ENCODE measurements around the gene IMMT. TPM values are rescaled to one million over a fixed set of nuclear protein-coding genes. Genes with fewer than 3 reads are reported as not detected.

Gene IMMT
- polyA plus RNA-seq, 1 donor from 2014 or later = 53.7 TPM

DNA sequence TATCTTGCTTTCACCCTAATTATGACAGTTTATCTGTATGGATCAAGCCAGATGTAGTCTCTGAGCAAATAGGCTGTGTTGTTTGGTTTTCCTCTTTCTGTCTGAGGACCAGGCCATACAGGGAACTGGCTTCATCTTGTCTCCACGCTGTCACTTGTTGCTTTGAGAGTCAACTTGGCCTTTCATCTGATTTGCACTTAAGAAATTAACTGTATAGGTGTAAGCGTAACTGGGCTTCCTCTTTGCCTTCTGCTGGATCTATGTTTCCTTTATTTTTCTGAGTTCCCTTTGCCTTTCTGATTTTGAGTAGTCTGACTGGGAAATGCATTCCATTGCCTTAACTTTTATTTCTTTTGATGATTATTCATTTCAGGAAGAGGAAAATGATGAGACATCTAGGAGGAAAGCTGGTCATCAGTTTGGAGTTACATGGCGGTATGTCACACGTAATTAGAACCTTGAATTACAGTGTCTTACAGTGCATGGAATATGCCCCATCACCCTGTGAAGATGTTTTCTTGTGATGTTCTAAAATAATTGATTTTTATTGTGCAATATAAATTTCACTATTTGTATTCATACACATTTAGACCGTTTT, 71.8 kb downstream of the IMMT start:
- H3K27ac Mint-ChIP-seq = no peak overlapping the region
- H3K4me1 Mint-ChIP-seq = no peaks in the 10 kb centered on the region
- H3K36me3 Mint-ChIP-seq = peaks cover 7% of the 10 kb centered on the region

DNA sequence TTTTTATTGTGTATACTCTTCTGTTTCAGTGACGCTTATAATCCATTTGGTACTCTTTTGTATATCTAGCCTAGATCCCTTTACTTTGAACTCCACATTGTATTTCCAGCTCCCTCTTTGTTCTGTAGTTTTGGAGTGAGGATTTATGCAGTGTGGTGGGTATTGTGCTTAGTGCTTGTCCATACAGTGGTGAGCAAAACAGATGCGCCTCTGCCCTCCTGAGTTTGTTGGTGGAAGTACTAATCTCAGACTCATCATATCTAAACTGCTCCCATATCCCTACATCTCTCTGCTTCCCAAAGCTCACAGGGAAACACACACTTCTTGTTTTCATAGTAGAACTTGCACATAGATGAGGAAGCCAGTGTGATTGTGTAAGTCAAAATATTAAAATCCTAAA, 77.1 kb downstream of the IMMT start:
- no peak overlapping the region for H3K4me3 Mint-ChIP-seq
- H3K27me3 Mint-ChIP-seq = no peaks in the 10 kb centered on the region
- H3K36me3 Mint-ChIP-seq = peaks cover 11% of the 10 kb centered on the region
- no peaks in the 10 kb centered on the region for H3K9me3 Mint-ChIP-seq
- no peaks in the 10 kb centered on the region for H3K4me1 Mint-ChIP-seq
- H3K27ac Mint-ChIP-seq = peak overlapping the region in 1 of 3 donors; percentile 59

More for the DNA sequence above, 71.8 kb downstream of the IMMT start:
- Mint-ChIP-seq H3K4me3 (no peak overlapping the region), H3K27me3 (no peaks in the 10 kb centered on the region), H3K9me3 (no peaks in the 10 kb centered on the region)

DNA sequence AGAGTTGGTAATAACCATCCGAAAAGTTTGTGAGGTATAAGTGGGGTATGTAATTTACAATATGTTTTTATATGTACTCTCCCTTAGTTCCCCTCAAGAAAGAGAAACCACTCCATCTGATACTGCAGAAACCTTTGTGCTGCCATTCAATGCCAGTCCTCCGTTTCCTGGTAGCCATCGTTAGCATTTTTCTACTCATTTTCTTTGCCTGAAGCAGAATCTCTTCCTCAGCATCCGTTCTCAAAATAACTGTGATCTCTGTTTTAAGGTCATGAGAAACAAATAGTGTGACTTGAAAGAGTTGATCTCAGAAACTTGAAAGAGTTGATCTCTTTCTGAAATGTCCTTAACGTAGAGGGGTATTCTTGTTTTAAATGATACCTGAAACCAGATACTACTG, 88.2 kb downstream of the IMMT start:
- H3K36me3 Mint-ChIP-seq = peaks cover 13% of the 10 kb centered on the region

DNA sequence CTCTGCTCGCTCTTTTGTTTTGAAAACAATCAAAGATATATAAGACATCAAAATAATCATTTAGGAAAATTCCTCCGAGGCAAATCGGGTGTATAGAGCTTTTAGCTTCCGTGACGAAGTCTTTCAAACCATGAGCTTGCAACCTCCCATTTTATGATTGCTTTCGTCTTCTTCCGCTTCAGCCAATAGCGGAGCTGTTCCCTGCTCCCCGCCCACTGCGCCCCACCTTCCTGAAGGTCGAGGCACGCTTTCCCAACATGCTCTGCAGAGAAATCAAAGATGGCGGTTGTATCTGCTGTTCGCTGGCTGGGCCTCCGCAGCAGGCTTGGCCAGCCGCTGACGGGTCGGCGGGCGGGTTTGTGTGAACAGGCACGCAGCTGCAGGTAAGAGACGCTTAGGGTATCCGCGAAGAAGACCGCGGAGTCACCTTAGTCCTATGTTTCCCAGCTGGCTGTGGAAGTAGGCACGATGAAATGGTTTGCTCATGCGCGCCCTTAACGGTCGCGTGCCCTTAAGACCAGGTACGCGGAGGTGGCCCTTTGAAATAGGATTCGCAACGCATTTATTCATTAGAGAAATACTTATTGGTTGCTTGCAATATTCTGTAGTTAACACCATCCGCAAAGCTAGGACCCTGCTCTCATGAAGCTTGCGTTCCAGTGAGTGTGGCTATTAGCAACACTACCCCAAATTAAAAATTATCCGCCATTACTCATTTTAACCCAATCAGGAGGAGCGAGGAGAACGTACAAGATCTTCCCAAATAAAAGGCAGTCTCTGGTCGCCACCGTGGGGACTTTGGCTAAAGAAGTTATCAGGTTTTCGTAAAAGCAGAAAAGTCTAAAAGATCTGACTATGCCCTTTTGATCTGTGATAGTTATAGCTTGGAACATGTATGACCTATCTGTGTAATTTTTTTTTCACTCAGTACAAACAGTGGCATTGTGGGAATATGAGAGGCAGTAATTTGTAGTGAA, 89.0 kb downstream of the IMMT start, which contains the start of gene PTCD3:
Gene PTCD3, plus strand, starts transcription at position 267 of the 977 bp plus-strand sequence. Its CDS starts 13 bp downstream, at position 280.
- Mint-ChIP-seq H3K27ac (peak within 1 kb of the TSS; percentile 94 to 99 (median 98)), H3K4me3 (peak within 1 kb of the TSS; percentile 91 to 97 (median 96)), H3K36me3 (peaks cover 13% of the 10 kb centered on the region), H3K9me3 (no peaks in the 10 kb centered on the region), H3K4me1 (peaks cover 29 to 48% (median 47%) of the 10 kb centered on the region in 3 donors), H3K27me3 (no peaks in the 10 kb centered on the region)

More for the DNA sequence above, 88.2 kb downstream of the IMMT start:
- no peaks in the 10 kb centered on the region for H3K9me3 Mint-ChIP-seq
- peak overlapping the region; percentile 91 to 97 (median 96) for H3K4me3 Mint-ChIP-seq
- H3K27ac Mint-ChIP-seq = peak overlapping the region; percentile 94 to 99 (median 98)
- no peaks in the 10 kb centered on the region for H3K27me3 Mint-ChIP-seq
- H3K4me1 Mint-ChIP-seq = peaks cover 29 to 47% (median 45%) of the 10 kb centered on the region in 3 donors

DNA sequence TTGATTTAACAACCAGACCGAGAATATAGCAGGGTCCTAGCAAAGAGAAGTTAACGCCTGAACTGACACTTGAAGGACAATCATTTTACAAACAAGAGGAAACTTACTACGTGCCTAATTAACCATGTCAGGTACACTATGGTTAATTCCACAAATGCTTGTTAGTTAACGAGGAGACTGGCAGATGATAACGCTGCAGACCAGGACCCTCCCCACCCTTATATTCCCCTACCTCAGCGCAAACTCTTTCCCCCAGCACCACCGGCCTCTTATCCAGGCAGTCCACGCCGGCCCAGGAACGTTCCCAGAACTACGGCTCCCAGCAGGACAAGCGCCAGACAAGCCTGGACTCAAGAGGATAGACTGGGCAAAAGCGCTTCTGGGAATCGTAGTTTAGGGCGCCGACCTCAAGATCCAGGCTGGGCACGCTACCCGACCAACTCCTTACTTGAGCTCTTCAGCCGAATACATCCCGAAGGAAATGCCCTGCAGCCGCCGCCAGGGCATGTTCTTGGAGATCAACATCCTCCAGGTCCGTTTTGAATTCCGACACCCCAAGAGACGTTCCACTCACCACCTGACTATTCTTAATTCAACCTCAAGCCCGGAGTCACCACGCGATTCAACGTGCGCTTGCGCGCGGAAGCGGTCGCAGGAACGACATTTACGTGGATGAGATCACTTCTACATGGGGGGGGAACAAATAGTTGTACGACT, 89.9 kb downstream of the IMMT start, which contains the start of gene POLR1A:
Gene POLR1A, minus strand, starts transcription at position 635 of the 717 bp plus-strand sequence. Its CDS starts 110 bp downstream, at position 525.
- Mint-ChIP-seq H3K4me1 (peaks cover 32 to 47% (median 46%) of the 10 kb centered on the region in 3 donors), H3K4me3 (peak within 1 kb of the TSS; percentile 91 to 97 (median 96)), H3K27me3 (no peaks in the 10 kb centered on the region), H3K9me3 (no peaks in the 10 kb centered on the region), H3K36me3 (peaks cover 13% of the 10 kb centered on the region), H3K27ac (peak within 1 kb of the TSS; percentile 94 to 99 (median 98))

DNA sequence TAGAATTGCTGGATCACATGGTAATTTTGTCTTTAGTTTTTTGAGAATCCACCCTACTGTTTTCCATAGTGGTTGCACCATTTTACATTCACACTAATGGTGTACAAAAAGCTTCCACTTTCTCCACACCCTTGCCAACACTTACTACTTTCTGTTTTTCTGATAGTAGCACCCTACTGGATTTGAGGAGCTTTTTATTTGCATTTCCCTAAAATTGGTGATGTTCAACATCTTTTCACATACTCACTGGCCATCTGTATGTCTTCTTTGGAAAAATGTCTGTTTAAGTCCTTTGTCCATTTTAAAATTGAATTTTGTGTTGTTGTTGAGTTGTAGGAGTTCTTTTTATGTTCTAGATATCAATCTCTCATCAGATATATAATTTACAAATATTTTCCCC, 93.1 kb downstream of the IMMT start:
- Mint-ChIP-seq H3K36me3 (peaks cover 7% of the 10 kb centered on the region), H3K4me1 (peaks cover 26 to 34% (median 33%) of the 10 kb centered on the region in 3 donors), H3K4me3 (no peak overlapping the region), H3K9me3 (no peaks in the 10 kb centered on the region), H3K27me3 (no peaks in the 10 kb centered on the region), H3K27ac (no peak overlapping the region)

DNA sequence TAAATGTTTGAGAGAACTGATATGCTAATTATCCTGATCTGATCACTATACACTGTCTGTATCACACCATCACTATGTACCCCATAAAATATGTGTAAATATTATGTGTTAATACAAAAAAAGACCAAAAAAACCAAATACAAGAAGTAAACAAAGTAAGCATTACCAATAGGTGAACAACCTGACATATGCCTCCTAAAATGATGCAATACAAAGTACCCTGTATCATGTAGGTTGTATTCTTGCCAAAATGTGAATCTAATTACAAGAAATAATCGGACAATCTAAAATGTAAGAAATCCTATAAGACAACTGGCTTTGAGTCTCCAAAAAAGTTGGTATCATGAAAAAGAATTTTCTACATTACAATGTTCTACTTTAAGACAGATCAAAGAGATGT, 97.3 kb downstream of the IMMT start:
- Mint-ChIP-seq H3K9me3 (peaks cover 0 to 2% (median 0%) of the 10 kb centered on the region in 3 donors), H3K4me1 (peaks cover 3 to 9% (median 4%) of the 10 kb centered on the region in 3 donors), H3K27me3 (no peaks in the 10 kb centered on the region), H3K27ac (no peak overlapping the region), H3K36me3 (peaks cover 6% of the 10 kb centered on the region), H3K4me3 (no peak overlapping the region)

DNA sequence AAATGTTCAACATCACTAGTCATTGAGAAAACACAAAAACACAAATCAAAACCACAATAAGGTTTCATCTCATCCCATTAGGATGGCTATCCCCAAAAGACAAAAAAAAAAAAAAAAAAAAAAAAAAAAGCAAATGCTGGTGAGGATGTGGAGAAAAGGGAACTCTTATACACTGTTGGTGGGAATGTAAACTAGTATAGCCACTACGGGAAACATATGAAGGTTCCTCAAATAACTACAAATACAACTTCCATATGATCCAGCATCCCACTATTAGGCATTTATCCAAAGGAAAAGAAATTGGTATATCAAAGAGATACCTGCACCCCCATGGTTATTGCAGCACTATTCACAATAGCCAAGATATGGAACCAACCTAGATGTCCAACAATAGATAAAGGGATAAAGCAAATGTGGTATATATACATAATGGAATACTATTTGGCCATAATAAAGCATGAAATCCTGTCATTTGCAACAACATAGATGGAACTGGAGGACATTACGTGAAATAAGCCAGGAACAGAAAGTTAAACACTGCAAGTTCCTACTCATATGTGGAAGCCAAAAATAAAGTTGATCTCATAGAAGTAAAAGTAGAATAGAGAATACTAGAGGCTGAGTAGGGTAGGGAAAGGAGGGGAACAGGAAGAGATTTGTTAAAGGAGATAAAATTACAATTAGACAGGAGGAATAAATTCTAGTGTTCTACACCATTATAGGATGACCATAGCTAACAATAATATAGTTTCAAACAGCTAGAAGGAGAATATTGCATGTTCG, 98.0 kb downstream of the IMMT start:
- Mint-ChIP-seq H3K4me1 (peaks cover 0 to 4% (median 3%) of the 10 kb centered on the region in 3 donors), H3K36me3 (peaks cover 3% of the 10 kb centered on the region), H3K4me3 (no peak overlapping the region), H3K27me3 (no peaks in the 10 kb centered on the region), H3K9me3 (peaks cover 0 to 2% (median 0%) of the 10 kb centered on the region in 3 donors), H3K27ac (no peak overlapping the region)

DNA sequence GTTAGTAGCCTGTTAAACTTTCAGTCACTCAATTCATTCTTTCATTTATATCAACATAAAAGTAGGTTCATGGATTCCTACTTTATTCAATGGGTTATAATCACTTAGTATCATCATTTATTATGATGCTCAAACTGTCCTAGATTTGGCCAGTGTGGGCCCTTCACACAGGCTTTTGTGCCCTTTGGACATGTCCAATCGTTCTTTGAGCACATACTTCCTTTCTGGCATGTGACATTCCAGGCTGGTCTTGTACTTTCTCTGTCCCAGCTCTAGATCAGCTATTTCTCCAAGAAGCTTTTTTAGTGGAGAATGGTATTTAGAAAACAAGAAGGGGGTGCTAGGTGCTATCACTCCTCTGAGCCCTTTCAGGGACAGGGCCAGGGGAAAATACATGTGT, 101.0 kb downstream of the IMMT start:
- Mint-ChIP-seq H3K27ac (no peak overlapping the region), H3K9me3 (peaks cover 0 to 2% (median 0%) of the 10 kb centered on the region in 3 donors), H3K36me3 (peaks cover 5% of the 10 kb centered on the region), H3K4me3 (no peak overlapping the region), H3K4me1 (no peaks in the 10 kb centered on the region), H3K27me3 (no peaks in the 10 kb centered on the region)

Other genes with a start within 250 kb of the IMMT start
- 2.7 TPM for gene POLR1A, start 89.6 kb downstream of the IMMT start, polyA plus RNA-seq
- 47.9 TPM for gene PTCD3, start 89.2 kb downstream of the IMMT start, polyA plus RNA-seq
- 36.9 TPM for gene MRPL35, start 4.0 kb upstream of the IMMT start, polyA plus RNA-seq
- gene REEP1, start 142.2 kb upstream of the IMMT start, polyA plus RNA-seq = not detected
- 14.2 TPM for gene KDM3A, start 245.9 kb upstream of the IMMT start, polyA plus RNA-seq